ENCODE measurements around the gene EHD1.

EHD1 gene

GRCh38 chr11:64874308-64875240 is 3.8 kb downstream of the EHD1 start:
- no peak for DNase-seq (ENCODE audit: low read depth in 3 of 3)

- DNase-seq (ENCODE audit: low read depth in 3 of 3), result no peak
These were observed 5.5 kb downstream of the EHD1 start for GRCh38 chr11:64872790-64873488.

GRCh38 chr11:64871492-64871891 is 6.9 kb downstream of the EHD1 start:
- no peak for DNase-seq (ENCODE audit: low read depth in 3 of 3)

GRCh38 chr11:64870893-64871466 is 7.4 kb downstream of the EHD1 start:
- no peak for DNase-seq (ENCODE audit: low read depth in 3 of 3)

GRCh38 chr11:64870176-64870892 is 8.1 kb downstream of the EHD1 start:
- no peak for DNase-seq (ENCODE audit: low read depth in 3 of 3)

- DNase-seq (ENCODE audit: low read depth in 3 of 3), result no peak
These were observed 8.7 kb downstream of the EHD1 start for GRCh38 chr11:64869571-64870175.

- DNase-seq (ENCODE audit: low read depth in 3 of 3), result no peak
These were observed 9.4 kb downstream of the EHD1 start for GRCh38 chr11:64868904-64869570.

GRCh38 chr11:64867748-64868462 is 10.5 kb downstream of the EHD1 start:
- DNase-seq (ENCODE audit: low read depth in 3 of 3), result no peak

GRCh38 chr11:64866173-64866491 is 12.3 kb downstream of the EHD1 start:
- DNase-seq (ENCODE audit: low read depth in 3 of 3), result no peak

- peak in 1 of 3 experiments; percentile 58 for DNase-seq (ENCODE audit: low read depth in 3 of 3)
These were observed 12.9 kb downstream of the EHD1 start for GRCh38 chr11:64865286-64866172.

GRCh38 chr11:64864473-64865285 is 13.7 kb downstream of the EHD1 start:
- peak in 1 of 3 experiments; percentile 71 for DNase-seq (ENCODE audit: low read depth in 3 of 3)

- DNase-seq (ENCODE audit: low read depth in 3 of 3), result no peak
These were observed 14.3 kb downstream of the EHD1 start for GRCh38 chr11:64864135-64864472.

- DNase-seq (ENCODE audit: low read depth in 3 of 3), result no peak
These were observed 14.9 kb downstream of the EHD1 start for GRCh38 chr11:64863391-64864060.

GRCh38 chr11:64862987-64863390 is 15.4 kb downstream of the EHD1 start:
- no peak for DNase-seq (ENCODE audit: low read depth in 3 of 3)

GRCh38 chr11:64861227-64861975 is 17.0 kb downstream of the EHD1 start:
- DNase-seq (ENCODE audit: low read depth in 3 of 3), result no peak

GRCh38 chr11:64859542-64860414 is 18.6 kb downstream of the EHD1 start:
- peak in 1 of 3 experiments; percentile 69 for DNase-seq (ENCODE audit: low read depth in 3 of 3)
